Nephron (organoid): ENCODE data around the gene ADGRF1.

Experiments
- H3K27ac Mint-ChIP-seq, 3 experiments: 2 replicates each; pipeline ENCODE4 v1.8.0; 2020; ENCODE audit warnings: mixed read lengths in 3 of 3, mild to moderate bottlenecking in 2 of 3, moderate library complexity in 1 of 3
- H3K27me3 Mint-ChIP-seq: 2 replicates; pipeline ENCODE4 v1.8.0; 2021; ENCODE audit warnings: low read depth, mild to moderate bottlenecking, moderate library complexity, mixed read lengths
- H3K36me3 Mint-ChIP-seq: 2 replicates; pipeline ENCODE4 v1.8.0; 2020; ENCODE audit warnings: low read depth, mixed read lengths
- H3K4me1 Mint-ChIP-seq: 2 replicates; pipeline ENCODE4 v1.8.0; 2020; ENCODE audit warnings: mixed read lengths
- H3K4me3 Mint-ChIP-seq, 3 experiments: 2 replicates each; pipeline ENCODE4 v1.8.0; 2020; ENCODE audit warnings: mild to moderate bottlenecking in 3 of 3, mixed read lengths in 3 of 3, moderate library complexity in 2 of 3
- H3K9me3 Mint-ChIP-seq: 2 replicates; pipeline ENCODE4 v1.8.0; 2020; ENCODE audit warnings: mixed read lengths
- CTCF ChIP-seq, 3 experiments: fragments of 200-600 bp; sonication (generic); IDR thresholded peaks; one replicate each; pipeline ENCODE4 v1.5.0; 2021; ENCODE audit warnings: antibody characterized with exemption in 3 of 3; ENCODE audit not compliant: unreplicated experiment in 3 of 3

The ADGRF1 gene

GRCh38 chr6:47080083-47080596 is 38.0 kb upstream of the ADGRF1 start:
- H3K27ac Mint-ChIP-seq = no peak overlapping the region
- H3K4me1 Mint-ChIP-seq = peaks cover 42% of the 10 kb centered on the region
- H3K9me3 Mint-ChIP-seq = no peaks in the 10 kb centered on the region
- peaks cover 4% of the 10 kb centered on the region for H3K27me3 Mint-ChIP-seq
- no peak for TF ChIP-seq CTCF (IDR thresholded peaks at IDR 0.05; ENCODE audit: unreplicated experiment in 3 of 3)
- no peak overlapping the region for H3K4me3 Mint-ChIP-seq
- H3K36me3 Mint-ChIP-seq = no peaks in the 10 kb centered on the region

GRCh38 chr6:47079638-47080037 is 37.5 kb upstream of the ADGRF1 start:
- no peak for TF ChIP-seq CTCF (IDR thresholded peaks at IDR 0.05; ENCODE audit: unreplicated experiment in 3 of 3)
- no peak overlapping the region for H3K4me3 Mint-ChIP-seq

GRCh38 chr6:47078991-47079390 is 36.9 kb upstream of the ADGRF1 start:
- H3K4me1 Mint-ChIP-seq = peaks cover 33% of the 10 kb centered on the region
- no peak for TF ChIP-seq CTCF (IDR thresholded peaks at IDR 0.05; ENCODE audit: unreplicated experiment in 3 of 3)
- no peaks in the 10 kb centered on the region for H3K9me3 Mint-ChIP-seq
- H3K27me3 Mint-ChIP-seq = peaks cover 4% of the 10 kb centered on the region
- H3K27ac Mint-ChIP-seq = peak overlapping the region in 1 of 3 experiments; percentile 8
- no peak overlapping the region for H3K4me3 Mint-ChIP-seq
- H3K36me3 Mint-ChIP-seq = no peaks in the 10 kb centered on the region

More at GRCh38 chr6:47079638-47080037, 37.5 kb upstream of the ADGRF1 start:
- Mint-ChIP-seq H3K27me3 (peaks cover 4% of the 10 kb centered on the region), H3K9me3 (no peaks in the 10 kb centered on the region), H3K36me3 (no peaks in the 10 kb centered on the region), H3K27ac (no peak overlapping the region), H3K4me1 (peaks cover 40% of the 10 kb centered on the region)

GRCh38 chr6:47076422-47077344 is 34.6 kb upstream of the ADGRF1 start:
- Mint-ChIP-seq H3K4me3 (no peak overlapping the region), H3K9me3 (no peaks in the 10 kb centered on the region), H3K4me1 (peaks cover 25% of the 10 kb centered on the region), H3K27ac (peak overlapping the region; percentile 83 to 90 (median 87)), H3K36me3 (no peaks in the 10 kb centered on the region), H3K27me3 (peaks cover 4% of the 10 kb centered on the region)
- TF ChIP-seq CTCF (IDR thresholded peaks at IDR 0.05; ENCODE audit: unreplicated experiment in 3 of 3) = no peak

- Mint-ChIP-seq H3K4me1 (peaks cover 28% of the 10 kb centered on the region), H3K9me3 (no peaks in the 10 kb centered on the region), H3K36me3 (no peaks in the 10 kb centered on the region), H3K27ac (peak overlapping the region; percentile 8 to 87 (median 62)), H3K27me3 (peaks cover 2% of the 10 kb centered on the region), H3K4me3 (no peak overlapping the region)
- TF ChIP-seq CTCF (IDR thresholded peaks at IDR 0.05; ENCODE audit: unreplicated experiment in 3 of 3) = no peak
Observed at GRCh38 chr6:47075741-47076421, 33.7 kb upstream of the ADGRF1 start.
